SJSA1 (cell line): Measurements from ENCODE around the gene ABCC3. TPM values are rescaled to one million over a fixed set of nuclear protein-coding genes. Genes with fewer than 3 reads are reported as not detected.

Experiments
- DNase-seq, 2 experiments: peaks; one replicate each; pipeline ENCODE4 v3.0.0-alpha.2; 2015 to 2020; ENCODE audit warnings: low spot score in 2 of 2, low read depth in 1 of 2
- H3K27ac ChIP-seq: fragments of 250-450 bp; sonication (Bioruptor Pico); 2 replicates; pipeline ENCODE4 v1.5.1; 2020; ENCODE audit warnings: mild to moderate bottlenecking, moderate library complexity
- H3K27me3 ChIP-seq: fragments of 250-450 bp; sonication (Bioruptor Pico); replicated peaks from 2 replicates; pipeline ENCODE4 v1.5.1; 2020; ENCODE audit warnings: mild to moderate bottlenecking, moderate library complexity
- H3K36me3 ChIP-seq: fragments of 250-450 bp; sonication (Bioruptor Pico); 2 replicates; pipeline ENCODE4 v1.5.1; 2020; ENCODE audit warnings: mild to moderate bottlenecking
- H3K4me1 ChIP-seq: fragments of 250-450 bp; sonication (Bioruptor Pico); replicated peaks from 2 replicates; pipeline ENCODE4 v1.6.1; 2021; ENCODE audit warnings: mild to moderate bottlenecking
- H3K4me3 ChIP-seq: fragments of 250-450 bp; sonication (Bioruptor Pico); 2 replicates; pipeline ENCODE4 v1.5.1; 2020; ENCODE audit warnings: mild to moderate bottlenecking
- H3K9me3 ChIP-seq: fragments of 250-450 bp; sonication (Bioruptor Pico); replicated peaks from 2 replicates; pipeline ENCODE4 v1.5.1; 2020; ENCODE audit warnings: mild to moderate bottlenecking
- total RNA-seq: library from RNA; depleted of rRNA; stranded (reverse); fragments of >200 nt; shearing (Covaris generic); gene quantifications from 2 replicates; pipeline ENCODE4 v1.2.3, GENCODE V29; 2014

The ABCC3 gene
- total RNA-seq, 1 experiment from 2014 or later: 9.6 TPM

DNA sequence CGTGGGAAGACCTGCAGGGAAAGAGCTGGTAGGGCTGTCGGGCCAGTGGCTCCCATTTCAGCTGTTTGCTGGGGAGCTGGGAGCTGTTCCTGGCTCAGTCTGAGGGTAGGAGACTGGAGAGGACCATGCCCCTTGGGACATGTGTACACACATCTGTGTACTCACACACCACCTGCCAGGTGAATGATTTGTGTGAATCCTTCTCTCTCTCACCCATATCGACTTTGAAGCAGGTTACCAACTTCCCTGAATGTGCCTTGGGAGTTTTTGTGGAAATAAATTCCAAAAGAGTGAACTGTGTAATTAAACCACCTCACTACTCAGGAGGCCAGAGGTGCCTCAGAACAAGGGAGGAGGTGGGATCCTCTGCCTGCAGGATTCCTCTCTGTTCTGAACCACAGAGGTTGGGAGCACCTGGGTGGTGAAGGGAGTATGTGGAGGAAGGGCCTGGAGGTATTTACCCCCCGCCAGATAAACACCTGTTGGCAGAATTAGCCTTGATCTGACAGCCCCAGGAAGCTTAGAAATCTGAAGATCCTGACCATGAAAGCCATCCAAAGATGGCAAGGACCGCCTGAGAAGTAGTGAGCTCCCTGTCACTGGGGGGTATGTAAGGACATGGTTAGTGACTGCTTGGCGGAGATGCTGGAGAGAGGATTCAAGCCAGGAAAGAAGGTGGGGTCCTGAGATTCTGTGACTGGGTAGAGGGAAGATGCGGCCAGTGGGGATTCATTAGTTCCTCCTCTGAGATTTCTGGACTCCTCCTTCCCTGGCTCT is 3.3 kb downstream of the ABCC3 start:
- no peak overlapping the region for H3K4me3 ChIP-seq
- no peaks in the 10 kb centered on the region for H3K36me3 ChIP-seq
- no peak for DNase-seq
- no peaks in the 10 kb centered on the region for H3K27me3 ChIP-seq
- no peaks in the 10 kb centered on the region for H3K9me3 ChIP-seq
- H3K27ac ChIP-seq: peak overlapping the region; percentile 86
- peaks cover 73% of the 10 kb centered on the region for H3K4me1 ChIP-seq

DNA sequence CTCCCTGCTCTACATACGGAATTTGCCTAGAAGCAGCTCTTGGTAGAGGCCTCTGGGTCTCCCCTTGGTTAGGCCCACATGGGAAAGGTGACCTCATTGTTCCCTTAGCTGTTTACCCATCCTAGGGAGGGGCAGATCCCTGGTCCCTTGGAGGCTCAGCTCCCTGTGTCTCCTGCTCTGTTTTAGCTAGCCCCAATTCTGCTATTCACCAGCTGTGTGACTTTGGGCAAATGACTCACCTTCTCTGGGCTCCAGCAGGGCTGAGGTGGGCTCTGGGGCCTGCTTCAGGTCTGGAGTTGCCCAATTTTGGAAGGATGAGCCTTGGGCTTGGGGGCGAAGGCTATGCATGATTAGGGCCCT is 3.9 kb downstream of the ABCC3 start:
- no peaks in the 10 kb centered on the region for H3K36me3 ChIP-seq
- no peak overlapping the region for H3K4me3 ChIP-seq
- peak; percentile 90 to 96 for DNase-seq
- H3K4me1 ChIP-seq: peaks cover 79% of the 10 kb centered on the region
- no peaks in the 10 kb centered on the region for H3K9me3 ChIP-seq
- peak overlapping the region; percentile 86 for H3K27ac ChIP-seq
- no peaks in the 10 kb centered on the region for H3K27me3 ChIP-seq

DNA sequence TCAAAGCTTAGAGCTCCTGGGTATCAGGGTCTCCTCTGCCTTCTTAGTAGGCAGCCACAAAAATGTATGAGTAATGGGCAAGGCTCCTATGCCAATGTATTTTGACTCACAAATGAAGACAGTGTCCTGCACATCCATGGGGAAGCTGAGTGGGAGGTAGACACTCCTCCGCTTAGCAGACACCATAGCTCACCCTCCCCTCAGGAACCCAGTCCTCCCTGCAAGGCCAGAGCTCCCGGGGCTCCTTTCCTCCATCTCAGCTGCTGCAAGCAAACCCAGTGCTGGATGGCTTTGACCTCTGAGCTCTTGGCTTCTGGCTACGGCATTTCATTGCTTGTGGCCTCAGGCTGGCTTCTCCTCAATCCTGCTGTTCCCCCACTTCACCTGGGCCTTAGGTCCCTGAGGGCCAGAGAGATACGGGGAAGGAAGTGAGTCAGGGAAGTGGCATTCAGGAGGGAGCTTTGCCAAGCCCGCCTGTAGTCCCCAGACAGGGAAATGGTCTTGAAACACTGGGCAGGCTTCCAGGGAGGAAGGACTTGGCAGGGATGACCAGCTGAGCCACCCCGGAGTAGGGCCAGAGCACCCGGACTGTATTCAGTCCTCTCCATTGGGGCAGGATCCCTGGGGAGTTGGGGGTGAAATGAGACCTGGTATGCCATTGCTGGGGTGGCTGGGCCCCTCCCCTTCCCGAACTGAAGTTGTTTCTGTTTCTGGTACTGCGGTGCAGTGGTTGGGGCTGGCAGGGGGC is 4.5 kb downstream of the ABCC3 start:
- no peak overlapping the region for H3K4me3 ChIP-seq
- H3K4me1 ChIP-seq: peaks cover 77% of the 10 kb centered on the region
- H3K9me3 ChIP-seq: no peaks in the 10 kb centered on the region
- no peaks in the 10 kb centered on the region for H3K36me3 ChIP-seq
- H3K27me3 ChIP-seq: no peaks in the 10 kb centered on the region
- peak; percentile 100 for DNase-seq
- H3K27ac ChIP-seq: peak overlapping the region; percentile 86

DNA sequence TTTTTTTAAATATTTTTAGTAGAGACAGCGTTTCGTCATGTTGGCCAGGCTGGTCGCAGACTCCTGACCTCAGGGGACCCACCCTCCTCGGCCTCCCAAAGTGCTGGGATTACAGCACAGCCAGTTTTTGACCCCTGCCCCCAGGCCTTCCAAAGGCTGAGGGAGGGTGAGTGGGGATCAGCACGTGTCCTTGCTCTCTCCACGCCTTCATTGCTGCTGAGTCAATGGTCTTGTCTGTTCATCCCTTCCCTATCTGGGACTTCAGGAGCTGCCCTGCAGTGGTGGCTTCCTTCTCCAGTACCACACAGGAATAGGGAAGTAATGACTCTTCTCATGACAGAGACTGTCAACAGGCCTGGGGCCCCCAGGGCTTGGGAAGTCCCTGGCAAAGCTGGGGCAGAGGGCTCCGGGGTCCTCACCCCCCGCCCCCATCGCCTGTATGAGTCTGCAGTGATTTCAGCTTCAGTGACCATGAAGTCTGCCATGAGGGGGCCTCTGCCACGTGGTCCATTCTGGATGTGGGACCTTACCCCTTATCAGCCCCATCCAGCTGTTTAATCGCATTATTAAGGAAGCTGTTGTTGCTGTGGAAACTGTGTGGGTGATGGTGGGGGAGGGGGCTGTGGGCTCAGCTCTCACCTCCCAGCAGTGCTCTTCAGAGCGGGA is 6.1 kb downstream of the ABCC3 start:
- Histone ChIP-seq H3K27ac (peak overlapping the region; percentile 86), H3K27me3 (no peaks in the 10 kb centered on the region), H3K4me1 (peaks cover 61% of the 10 kb centered on the region)

DNA sequence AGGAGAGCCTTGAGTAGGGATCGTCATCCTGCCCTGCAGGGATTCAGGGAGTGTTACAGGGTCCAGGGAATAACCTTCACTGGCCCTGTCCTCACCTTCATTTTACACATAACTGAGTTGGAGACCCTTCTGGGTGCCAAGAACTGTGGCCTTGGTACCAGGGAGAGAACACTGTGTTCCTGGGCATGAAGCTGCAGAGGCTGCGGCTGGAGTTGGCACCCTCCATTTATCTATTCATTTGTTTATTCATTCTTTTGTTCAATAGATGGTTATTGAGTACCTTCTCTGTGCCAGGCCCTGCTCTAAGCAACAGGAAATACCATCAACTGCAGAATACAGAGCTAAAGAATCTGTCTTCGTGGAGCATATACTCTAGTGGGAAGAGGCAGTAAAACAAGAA is 6.7 kb downstream of the ABCC3 start:
- Histone ChIP-seq H3K9me3 (no peaks in the 10 kb centered on the region), H3K27me3 (no peaks in the 10 kb centered on the region), H3K27ac (peak overlapping the region; percentile 86)

More for the DNA sequence above, 6.1 kb downstream of the ABCC3 start:
- H3K4me3 ChIP-seq: no peak overlapping the region
- H3K36me3 ChIP-seq: no peaks in the 10 kb centered on the region
- H3K9me3 ChIP-seq: no peaks in the 10 kb centered on the region
- DNase-seq: peak in 1 of 2 experiments; percentile 35

DNA sequence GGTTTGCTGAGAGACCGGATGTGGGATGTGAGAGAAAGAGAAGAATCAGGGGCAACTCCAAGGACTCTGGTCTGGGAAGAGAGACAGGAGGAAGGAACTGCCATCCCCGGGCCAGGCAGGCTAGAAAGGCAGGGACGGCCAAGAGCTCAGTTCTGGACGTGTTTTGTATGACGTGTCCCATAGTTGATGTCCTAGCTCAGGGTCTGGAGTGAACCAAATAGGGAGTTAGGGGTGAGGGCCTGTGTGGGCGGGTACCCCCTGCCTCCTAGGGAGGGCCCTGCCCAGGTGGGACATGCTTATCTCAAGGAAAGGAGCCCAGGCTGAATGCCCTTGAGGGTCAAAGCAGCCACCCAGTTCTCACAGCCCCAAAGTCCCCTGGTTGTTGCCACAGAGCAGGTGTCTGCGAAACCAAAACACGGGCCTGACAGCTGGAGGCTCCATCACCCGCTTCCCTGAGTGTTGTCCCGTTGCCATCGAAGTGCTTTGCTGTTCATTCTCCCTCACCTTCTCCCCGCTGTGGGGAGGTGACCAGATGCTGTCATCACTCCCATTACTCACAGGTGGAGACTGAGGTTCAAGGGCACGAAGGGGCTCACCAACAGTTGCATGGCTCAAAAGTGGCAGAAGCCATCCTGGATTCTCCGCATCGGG is 7.5 kb downstream of the ABCC3 start:
- DNase-seq: no peak
- no peak overlapping the region for H3K27ac ChIP-seq
- no peaks in the 10 kb centered on the region for H3K36me3 ChIP-seq

More for the DNA sequence above, 6.7 kb downstream of the ABCC3 start:
- DNase-seq: no peak
- H3K4me1 ChIP-seq: peaks cover 61% of the 10 kb centered on the region
- no peak overlapping the region for H3K4me3 ChIP-seq
- no peaks in the 10 kb centered on the region for H3K36me3 ChIP-seq

DNA sequence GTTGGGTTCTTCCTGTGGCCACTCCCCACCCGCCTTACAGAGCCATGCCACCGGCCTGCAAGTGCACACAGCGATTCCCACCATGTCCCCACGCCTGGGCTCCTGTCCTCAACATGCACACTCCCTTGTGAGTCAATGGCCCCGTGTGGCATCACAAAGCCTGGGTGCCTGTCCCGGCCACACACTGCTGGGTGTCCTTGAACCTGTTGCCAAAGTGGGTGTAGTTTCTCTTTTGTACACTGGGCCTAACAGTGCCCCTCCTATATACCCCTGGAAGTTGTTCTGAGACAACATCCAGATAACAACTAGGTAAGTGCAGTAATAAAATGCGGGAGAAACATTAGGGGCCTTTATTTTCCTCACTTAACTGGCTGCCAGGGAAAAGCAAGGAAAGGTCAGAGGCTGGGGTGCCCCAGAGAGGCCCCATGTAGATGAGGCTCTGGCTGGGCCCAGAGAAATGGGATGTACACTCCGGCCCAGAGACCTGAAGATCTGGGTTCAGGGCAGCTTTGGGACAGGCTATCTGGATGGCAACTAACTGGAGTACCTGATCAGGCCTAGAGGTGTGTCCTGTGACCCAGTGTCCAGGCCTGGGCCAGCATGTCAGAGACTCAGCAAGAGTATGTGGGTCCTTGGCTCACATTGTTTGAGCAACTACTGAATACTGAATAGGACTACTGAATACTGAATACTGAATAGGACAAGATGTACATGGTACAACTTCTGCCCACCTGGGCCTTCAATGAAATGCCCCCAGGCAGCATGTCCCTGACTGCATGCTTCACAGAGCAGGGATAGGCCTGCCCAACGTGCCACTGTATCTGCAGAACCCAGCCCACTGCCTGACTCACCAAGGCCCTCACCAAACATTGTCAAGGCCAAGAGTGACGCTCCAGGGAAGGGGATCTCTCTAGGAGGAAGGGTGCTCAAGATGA is 8.3 kb downstream of the ABCC3 start:
- no peak for DNase-seq
- Histone ChIP-seq H3K27ac (no peak overlapping the region), H3K4me3 (no peak overlapping the region), H3K27me3 (no peaks in the 10 kb centered on the region), H3K9me3 (no peaks in the 10 kb centered on the region), H3K4me1 (peaks cover 44% of the 10 kb centered on the region), H3K36me3 (no peaks in the 10 kb centered on the region)

More for the DNA sequence above, 7.5 kb downstream of the ABCC3 start:
- H3K4me1 ChIP-seq: peaks cover 52% of the 10 kb centered on the region
- H3K27me3 ChIP-seq: no peaks in the 10 kb centered on the region
- no peak overlapping the region for H3K4me3 ChIP-seq
- H3K9me3 ChIP-seq: no peaks in the 10 kb centered on the region

DNA sequence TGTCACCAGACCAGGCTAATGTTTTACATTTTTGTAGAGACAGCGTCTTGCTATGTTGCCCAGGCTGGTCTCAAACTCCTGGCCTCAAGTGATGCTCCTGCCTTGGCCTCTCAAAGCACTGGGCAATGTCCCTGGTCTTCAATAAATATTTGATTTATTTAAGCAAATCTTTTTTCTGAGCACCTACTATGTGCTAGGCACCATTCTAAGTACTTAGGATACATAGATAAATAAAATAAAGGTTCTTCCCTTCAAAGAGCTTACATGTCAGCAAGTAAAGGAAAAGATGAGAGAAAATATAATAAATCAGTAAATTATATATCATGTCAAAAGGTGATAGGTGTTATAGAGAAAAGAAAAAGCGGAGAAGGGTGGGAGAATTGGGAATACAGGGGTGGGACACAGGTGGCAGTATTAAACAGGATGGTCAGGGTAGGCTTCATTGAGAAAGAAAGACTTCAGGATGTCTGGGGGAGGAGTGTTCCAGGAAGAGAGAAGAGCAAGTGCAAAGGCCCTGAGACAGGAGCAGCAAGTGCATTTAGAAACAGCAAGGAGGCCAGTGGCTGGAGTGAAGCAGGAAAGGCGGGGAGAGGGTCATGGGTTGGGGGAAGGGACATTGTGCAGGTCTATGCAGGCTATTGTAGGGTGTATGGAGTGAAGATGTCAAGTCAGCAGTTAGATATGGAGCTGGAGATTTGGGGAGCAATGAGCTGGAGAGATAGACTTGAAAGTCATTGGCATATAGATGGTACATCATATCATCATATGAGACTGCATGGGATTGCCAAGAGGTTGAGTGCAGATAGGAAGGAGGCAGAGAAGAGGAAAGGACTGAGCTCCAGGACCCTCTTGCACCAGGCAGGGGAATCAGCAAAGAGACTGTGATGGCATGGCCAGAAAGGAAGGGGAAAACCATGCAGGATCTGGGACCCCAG is 11.3 kb downstream of the ABCC3 start:
- peaks cover 17% of the 10 kb centered on the region for H3K4me1 ChIP-seq
- no peaks in the 10 kb centered on the region; the same call in 1 of the 2 replicates for H3K9me3 ChIP-seq
- no peaks in the 10 kb centered on the region for H3K36me3 ChIP-seq
- no peak overlapping the region for H3K27ac ChIP-seq
- no peak for DNase-seq
- H3K4me3 ChIP-seq: no peak overlapping the region
- H3K27me3 ChIP-seq: no peaks in the 10 kb centered on the region

DNA sequence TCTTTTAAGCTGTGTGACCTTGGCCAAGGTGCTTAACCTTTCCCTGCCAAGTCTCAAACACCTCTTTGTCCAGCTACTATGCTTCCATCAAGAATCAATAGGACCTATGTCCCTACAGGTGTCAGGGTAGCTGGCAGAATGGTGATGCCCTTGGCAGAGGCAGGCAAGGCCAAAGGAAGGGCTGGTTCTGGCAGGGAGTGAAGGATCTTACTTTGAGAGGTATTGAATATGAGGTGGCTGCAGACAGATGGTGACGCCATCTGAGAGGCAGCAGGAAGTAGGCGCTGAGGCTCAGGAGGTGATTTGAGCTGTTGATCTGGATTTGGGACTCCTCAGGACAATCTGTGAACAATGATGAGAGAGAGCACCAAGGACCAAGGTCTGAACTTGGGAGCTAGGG is 12.5 kb downstream of the ABCC3 start:
- Histone ChIP-seq H3K27me3 (no peaks in the 10 kb centered on the region), H3K27ac (no peak overlapping the region), H3K36me3 (no peaks in the 10 kb centered on the region), H3K9me3 (no peaks in the 10 kb centered on the region; the same call in 1 of the 2 replicates), H3K4me3 (no peak overlapping the region), H3K4me1 (peaks cover 10% of the 10 kb centered on the region)
- no peak for DNase-seq

DNA sequence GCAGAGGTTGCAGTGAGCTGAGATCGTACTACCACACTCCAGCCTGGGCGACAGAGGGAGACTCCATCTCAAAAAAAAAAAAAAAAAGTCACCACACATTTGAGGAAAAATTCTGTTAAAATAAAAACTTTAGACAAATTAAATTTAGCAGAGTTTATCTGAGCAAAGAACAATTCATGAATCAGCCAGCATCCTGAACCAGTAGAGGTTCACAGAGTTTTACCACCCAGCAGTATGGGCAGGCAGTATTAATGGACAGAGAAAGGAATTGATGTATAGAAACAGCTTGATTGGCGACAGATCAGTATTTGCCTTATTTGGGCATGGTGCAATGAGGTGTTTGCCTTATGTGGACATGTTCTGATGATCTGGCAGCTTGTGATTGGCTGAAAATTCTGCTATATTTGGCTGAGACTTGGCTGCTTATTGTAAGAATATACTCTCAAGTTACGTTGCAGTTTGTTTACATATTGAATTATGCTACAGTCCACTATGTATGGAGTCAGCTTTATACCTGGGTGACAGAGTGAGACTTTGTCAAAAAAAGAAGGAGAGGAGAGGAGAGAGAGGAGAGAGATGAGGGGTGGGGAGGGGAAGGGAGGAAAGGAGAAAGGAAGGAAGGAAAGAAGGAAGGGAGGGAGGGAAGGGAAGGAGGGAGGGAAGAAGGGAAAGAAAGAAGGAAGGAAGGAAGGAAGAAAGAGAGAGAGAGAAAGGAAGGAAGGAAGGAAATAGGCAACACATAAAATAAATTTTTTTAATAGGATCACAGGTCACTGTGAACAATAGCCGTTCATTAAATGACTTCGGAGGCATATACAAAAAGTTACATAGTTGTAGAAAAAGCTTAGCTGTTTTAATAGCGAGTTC is 14.6 kb downstream of the ABCC3 start:
- no peak overlapping the region for H3K4me3 ChIP-seq
- H3K9me3 ChIP-seq: peaks cover 6% of the 10 kb centered on the region; the same call in 1 of the 2 replicates
- 0 out of 2 replicates have a peak, but pooled peaks cover 3% of the 10 kb centered on the region for H3K4me1 ChIP-seq
- no peaks in the 10 kb centered on the region for H3K36me3 ChIP-seq
- H3K27ac ChIP-seq: no peak overlapping the region
- no peak for DNase-seq
- no peaks in the 10 kb centered on the region for H3K27me3 ChIP-seq

DNA sequence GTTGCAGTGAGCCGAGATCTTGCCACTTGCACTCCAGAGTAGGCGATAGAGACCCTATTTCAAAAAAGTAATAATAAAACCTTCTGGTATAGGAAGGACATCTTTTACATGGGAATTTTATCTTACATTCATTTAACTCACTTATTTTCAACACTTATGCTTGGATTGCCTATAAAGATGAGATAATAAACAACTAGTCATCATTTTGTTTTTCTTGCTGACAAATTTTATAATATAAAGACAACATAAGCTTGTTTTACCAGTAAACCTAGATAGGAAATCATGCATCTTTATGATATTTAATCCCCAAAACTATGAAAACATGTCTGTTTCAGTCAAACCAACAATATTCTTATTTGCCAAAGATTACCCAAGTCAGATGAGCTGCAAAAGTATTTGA is 17.0 kb downstream of the ABCC3 start:
- no peak overlapping the region for H3K27ac ChIP-seq
- no peak for DNase-seq
- H3K4me1 ChIP-seq: 0 out of 2 replicates have a peak, but pooled peaks cover 3% of the 10 kb centered on the region
- H3K36me3 ChIP-seq: no peaks in the 10 kb centered on the region
- peaks cover 6% of the 10 kb centered on the region; the same call in 1 of the 2 replicates for H3K9me3 ChIP-seq
- H3K4me3 ChIP-seq: no peak overlapping the region
- no peaks in the 10 kb centered on the region for H3K27me3 ChIP-seq
